ENCODE results near the gene ELF5.

ELF5 gene

DNA sequence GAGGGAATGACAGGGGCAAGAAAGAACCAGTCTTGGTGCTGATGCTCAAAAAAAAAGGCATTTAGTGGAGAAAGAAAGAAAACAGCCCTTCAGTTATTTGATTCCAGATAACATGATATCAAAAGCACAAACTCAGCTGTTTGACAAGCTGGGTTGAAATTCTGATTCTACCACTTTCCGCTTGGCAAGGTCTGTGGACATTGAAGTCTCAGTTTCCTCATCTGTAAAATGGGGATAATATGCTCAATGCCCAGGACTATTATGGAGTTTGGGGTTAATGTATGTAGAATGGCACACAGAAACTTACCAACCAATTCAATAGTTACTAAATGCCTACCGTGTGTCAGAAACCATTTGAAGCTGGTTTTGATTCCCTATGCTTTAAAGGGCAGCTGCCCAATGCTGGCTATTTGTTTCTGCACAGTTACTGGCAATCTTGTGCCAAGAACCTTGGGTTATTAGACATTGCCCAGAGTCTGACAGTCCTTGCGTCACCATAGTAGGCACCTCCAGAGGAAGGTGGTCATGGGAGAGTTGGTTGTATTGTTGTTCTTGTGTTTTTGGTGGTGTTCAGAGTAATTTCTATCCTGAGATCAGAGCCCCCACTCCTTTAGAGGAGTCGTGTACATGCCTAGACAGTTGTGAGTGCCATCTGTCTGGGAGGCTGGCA lies 19.5 kb downstream of the ELF5 start:
- no peak for TF ChIP-seq ZFX (IDR thresholded peaks at IDR 0.05)
- TF ChIP-seq, protein P1, sequence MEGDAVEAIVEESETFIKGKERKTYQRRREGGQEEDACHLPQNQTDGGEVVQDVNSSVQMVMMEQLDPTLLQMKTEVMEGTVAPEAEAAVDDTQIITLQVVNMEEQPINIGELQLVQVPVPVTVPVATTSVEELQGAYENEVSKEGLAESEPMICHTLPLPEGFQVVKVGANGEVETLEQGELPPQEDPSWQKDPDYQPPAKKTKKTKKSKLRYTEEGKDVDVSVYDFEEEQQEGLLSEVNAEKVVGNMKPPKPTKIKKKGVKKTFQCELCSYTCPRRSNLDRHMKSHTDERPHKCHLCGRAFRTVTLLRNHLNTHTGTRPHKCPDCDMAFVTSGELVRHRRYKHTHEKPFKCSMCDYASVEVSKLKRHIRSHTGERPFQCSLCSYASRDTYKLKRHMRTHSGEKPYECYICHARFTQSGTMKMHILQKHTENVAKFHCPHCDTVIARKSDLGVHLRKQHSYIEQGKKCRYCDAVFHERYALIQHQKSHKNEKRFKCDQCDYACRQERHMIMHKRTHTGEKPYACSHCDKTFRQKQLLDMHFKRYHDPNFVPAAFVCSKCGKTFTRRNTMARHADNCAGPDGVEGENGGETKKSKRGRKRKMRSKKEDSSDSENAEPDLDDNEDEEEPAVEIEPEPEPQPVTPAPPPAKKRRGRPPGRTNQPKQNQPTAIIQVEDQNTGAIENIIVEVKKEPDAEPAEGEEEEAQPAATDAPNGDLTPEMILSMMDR (conservative IDR thresholded peaks at IDR 0.05): no peak
- no peak overlapping the region for H3K27ac ChIP-seq

DNA sequence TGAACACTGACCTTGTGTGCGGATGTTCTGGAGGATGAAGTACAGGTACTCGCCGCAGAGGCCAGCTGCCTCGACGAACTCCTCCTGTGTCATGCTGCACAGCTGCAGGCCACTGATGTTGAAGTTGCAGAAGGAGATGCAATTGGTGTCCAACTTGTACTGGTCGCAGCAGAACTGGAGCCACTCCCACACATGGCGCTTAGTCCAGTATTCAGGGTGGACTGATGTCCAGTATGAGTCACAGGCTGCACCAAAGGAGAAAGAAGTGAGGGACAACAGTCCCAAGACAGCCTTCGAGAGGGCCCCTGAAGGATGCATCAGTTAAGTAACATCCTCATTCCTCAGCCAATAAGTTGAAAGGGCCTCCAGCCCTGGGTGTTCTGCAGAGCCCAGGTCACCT lies 20.1 kb downstream of the ELF5 start:
- no peak overlapping the region for H3K27ac ChIP-seq
- TF ChIP-seq ZFX (IDR thresholded peaks at IDR 0.05): no peak
- TF ChIP-seq, protein P1 (conservative IDR thresholded peaks at IDR 0.05): no peak

DNA sequence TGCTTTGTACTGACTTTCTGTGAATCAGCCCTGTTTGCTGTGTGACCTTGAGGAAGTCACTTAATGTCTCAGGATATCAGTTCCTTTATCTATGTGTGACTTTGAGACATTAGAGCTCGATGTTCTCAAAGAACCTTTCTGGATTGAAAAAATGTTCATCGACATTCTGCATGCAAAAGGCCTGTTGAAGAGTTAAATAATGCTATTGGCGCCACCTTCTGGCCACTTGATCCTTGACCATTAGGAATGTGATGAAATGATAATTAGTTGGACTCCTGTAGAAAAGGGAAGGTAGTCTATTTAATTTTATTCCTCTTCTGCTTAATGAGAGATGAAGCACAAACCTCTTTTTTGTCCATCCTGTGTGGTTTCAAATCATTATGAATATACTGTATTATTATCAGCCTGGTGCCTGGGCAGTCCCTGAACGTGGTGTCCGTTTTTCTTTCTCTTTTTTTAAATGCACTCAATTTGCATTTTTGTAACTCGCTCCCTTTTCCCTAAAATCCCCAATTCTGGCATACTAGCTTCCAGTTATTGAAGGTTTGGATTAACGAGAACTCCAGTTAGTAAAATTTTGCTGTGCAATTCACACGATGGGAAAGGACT lies 20.7 kb downstream of the ELF5 start:
- H3K27ac ChIP-seq: no peak overlapping the region
- TF ChIP-seq, protein P1 (conservative IDR thresholded peaks at IDR 0.05): peak; percentile 88
- no peak for TF ChIP-seq ZFX (IDR thresholded peaks at IDR 0.05)

DNA sequence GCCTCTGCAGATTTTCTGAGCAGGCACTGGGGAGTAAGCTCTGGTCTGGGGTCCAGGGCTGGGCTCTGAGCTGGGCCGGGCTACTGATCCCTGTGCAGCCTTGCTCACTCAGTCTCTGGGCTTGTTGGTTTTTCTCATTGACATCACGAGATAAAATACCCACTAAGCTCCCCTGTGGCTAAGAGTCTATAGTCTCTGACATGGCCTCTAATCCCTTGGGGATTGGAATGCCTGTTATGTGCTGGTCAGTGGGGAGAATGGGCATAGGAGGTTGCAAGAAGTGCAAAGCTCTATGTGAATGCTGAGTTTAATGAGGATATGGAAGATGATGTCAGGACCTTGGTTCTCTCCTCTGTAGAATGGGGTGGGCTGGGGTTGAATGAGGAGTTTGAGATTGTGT lies 23.3 kb downstream of the ELF5 start:
- no peak for TF ChIP-seq ZFX (IDR thresholded peaks at IDR 0.05)
- TF ChIP-seq, protein P1 (conservative IDR thresholded peaks at IDR 0.05): no peak
- H3K27ac ChIP-seq: no peak overlapping the region

DNA sequence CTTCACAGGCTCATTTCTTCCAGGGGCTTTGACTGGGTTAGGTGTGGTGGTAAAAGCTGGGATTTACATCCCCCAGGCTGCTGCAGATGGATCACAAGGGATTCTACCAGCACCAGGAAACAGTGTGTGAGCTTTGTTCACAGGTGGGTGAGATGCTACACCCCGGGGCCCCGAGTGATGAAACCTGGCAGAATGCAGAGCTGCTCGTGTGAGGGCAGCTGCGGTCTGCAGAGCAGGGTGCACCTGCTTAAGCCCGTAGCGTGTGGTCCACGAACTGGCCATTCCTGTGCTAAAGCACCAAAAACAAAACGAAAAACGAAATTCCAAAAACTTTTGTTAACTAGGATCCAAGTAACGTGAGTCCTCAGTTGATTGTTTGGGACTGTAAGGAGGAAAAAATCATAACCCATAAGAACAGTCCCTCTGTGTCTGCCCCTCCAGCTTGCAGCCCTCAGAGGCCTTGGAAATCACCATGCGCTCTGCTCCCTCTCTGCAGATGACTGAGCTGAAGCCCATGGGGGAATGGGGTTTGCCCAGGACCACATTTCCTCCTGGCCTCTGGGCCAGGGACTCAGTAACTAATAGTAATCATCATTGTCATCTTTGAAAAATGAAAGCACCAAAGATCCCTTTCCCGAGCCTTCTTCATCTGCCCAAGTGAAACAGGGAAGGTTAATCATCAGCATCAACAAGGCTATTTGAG lies 24.6 kb downstream of the ELF5 start:
- TF ChIP-seq, protein P1 (conservative IDR thresholded peaks at IDR 0.05): no peak
- TF ChIP-seq ZFX (IDR thresholded peaks at IDR 0.05): no peak
- no peak overlapping the region for H3K27ac ChIP-seq

DNA sequence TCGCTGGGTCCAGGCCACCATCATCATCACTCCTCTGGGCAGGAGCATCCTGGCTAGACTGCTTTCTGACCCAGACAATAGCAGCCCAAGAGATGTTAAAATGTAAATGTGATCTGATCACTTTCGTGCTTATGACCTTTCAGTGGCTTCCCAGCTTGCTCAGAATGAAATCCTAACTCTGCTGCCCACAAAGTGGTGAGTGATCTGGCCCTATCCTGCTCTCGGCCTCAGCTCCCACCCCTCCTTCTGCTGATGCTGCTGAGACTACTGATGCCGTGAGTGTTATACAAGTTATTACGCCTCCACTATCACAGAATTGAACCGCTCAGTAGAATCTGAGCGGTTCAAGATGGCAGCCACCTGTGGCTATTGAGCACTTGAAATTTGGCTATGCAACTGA lies 26.2 kb downstream of the ELF5 start:
- no peak for TF ChIP-seq ZFX (IDR thresholded peaks at IDR 0.05)
- TF ChIP-seq, protein P1 (conservative IDR thresholded peaks at IDR 0.05): no peak
- H3K27ac ChIP-seq: no peak overlapping the region

All from C4-2B (cell line).